Kidney (tissue), 14 donors: ENCODE results near the gene PAGR1. TPM values are rescaled to one million over a fixed set of nuclear protein-coding genes. Genes with fewer than 3 reads are reported as not detected.

Source experiments
- DNase-seq, 5 donors: peaks; one replicate each; pipeline ENCODE4 v3.0.0-alpha.2; 2013 to 2020
- FAIRE-seq: peaks from 2 replicates; lab custom pipeline; 2012; peaks lifted over from hg19 to GRCh38; lab: Jason Lieb, UNC
- H3K27ac ChIP-seq, 2 donors: one replicate each; pipeline ENCODE4 v1.7.0; 2013; ENCODE audit warnings: low read depth in 2 of 2, low read length in 2 of 2, inconsistent platforms in 1 of 2
- H3K27me3 ChIP-seq: one replicate; pipeline ENCODE4 v1.7.1; 2013; ENCODE audit warnings: low read length, inconsistent platforms; ENCODE audit not compliant: control insufficient read depth, insufficient read depth
- H3K36me3 ChIP-seq, 3 donors: one replicate each; pipeline versions ENCODE4 v1.7.0 to v1.7.1; 2013; ENCODE audit warnings: low read length in 3 of 3, control low read depth in 1 of 3, inconsistent platforms in 1 of 3; ENCODE audit not compliant: insufficient read depth in 3 of 3, control insufficient read depth in 2 of 3
- H3K4me1 ChIP-seq, 3 donors: one replicate each; pipeline versions ENCODE4 v1.7.0 to v1.7.1; 2013; ENCODE audit warnings: low read length in 3 of 3, inconsistent platforms in 1 of 3, low read depth in 1 of 3; ENCODE audit not compliant: control insufficient read depth in 2 of 3, insufficient read depth in 2 of 3
- H3K4me3 ChIP-seq, 3 donors: one replicate each; pipeline versions ENCODE4 v1.7.0 to v1.8.1; 2013; ENCODE audit warnings: low read length in 3 of 3, control low read depth in 1 of 3, inconsistent platforms in 1 of 3
- H3K9ac ChIP-seq, 3 donors: one replicate each; pipeline versions ENCODE4 v1.7.0 to v1.7.1; 2013; ENCODE audit warnings: low read length in 3 of 3, control low read depth in 1 of 3, inconsistent platforms in 1 of 3
- H3K9me3 ChIP-seq, 3 donors: one replicate each; pipeline versions ENCODE4 v1.7.0 to v1.7.1; 2013; ENCODE audit warnings: low read length in 3 of 3, control low read depth in 1 of 3, inconsistent platforms in 1 of 3; ENCODE audit not compliant: control insufficient read depth in 2 of 3, insufficient read depth in 1 of 3
- intact Hi-C: fragments of 100-400 bp; cut with DNase I; formaldehyde crosslinking; loops from one replicate; pipeline ENCODE4 v1.11.1; 2022
- polyA plus RNA-seq: library from polyadenylated mRNA; stranded (reverse); fragments of 350-450 nt; fragmentation: Illumina TruSeq; extraction: RNeasy Lipid Tissue Mini Kit (QIAGEN cat#74804); gene quantifications from one replicate; pipeline ENCODE4 v1.2.3, GENCODE V29; 2014; ENCODE audit warnings: low read depth, low replicate concordance; ENCODE audit not compliant: insufficient read depth
- total RNA-seq: library from RNA; stranded (reverse); fragmentation: NEBNext Ultra II Directional; extraction: Animal tissue kit (Norgen Biotek cat#: 25700); gene quantifications from one replicate; pipeline ENCODE4 v1.2.1, GENCODE V29; 2021
- TF ChIP-seq, protein P1 (sequence below): IDR thresholded peaks from 3 replicates; pipeline ENCODE4 v1.5.1; 2012; ENCODE audit warnings: mild to moderate bottlenecking, moderate library complexity, borderline replicate concordance; ENCODE audit not compliant: insufficient read depth; ENCODE audit errors: extremely low read depth
- donor health status: control.
- donor health status: control.
- donor health status: control.
- donor health status: control.
- donor health status: control.
- donor health status: DM: yes; HTN: yes; CAD: no.
- donor health status: Normal renal cell carcinoma (clear cell type).

The PAGR1 gene
- total and polyA plus RNA-seq, 2 donors from 2014 or later = 23.5 to 30.0 TPM

DNA sequence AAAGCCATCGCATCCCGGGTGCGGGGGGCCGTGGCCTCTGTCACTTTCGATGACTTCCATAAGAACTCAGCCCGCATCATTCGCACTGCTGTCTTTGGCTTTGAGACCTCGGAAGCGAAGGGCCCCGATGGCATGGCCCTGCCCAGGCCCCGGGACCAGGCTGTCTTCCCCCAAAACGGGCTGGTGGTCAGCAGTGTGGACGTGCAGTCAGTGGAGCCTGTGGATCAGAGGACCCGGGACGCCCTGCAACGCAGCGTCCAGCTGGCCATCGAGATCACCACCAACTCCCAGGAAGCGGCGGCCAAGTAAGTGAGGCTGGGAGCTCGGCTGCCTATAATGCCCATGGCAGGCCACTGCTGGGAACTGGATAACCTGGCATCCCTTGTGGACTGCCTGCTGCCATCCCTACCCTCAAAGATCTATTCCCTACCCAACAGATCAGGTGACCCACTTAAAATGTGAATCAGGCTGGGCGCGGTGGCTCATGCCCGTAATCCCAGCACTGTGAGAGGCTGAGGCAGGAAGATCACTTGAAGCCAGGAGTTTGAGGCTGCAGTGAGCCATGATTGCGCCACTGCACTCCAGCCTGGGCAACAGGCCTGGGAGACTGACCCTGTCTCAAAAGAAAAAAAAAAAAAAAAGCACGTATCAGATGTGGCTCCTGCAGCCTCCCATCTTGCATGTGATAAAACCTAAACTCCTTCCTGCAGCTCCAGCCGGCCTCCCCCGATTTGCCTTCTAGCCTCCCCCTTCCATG lies 28.8 kb downstream of the PAGR1 start:
- no peak overlapping the region for H3K27ac ChIP-seq
- no peak overlapping the region for H3K9ac ChIP-seq
- peaks cover 0 to 52% (median 38%) of the 10 kb centered on the region in 3 donors for H3K36me3 ChIP-seq
- TF ChIP-seq, protein P1, sequence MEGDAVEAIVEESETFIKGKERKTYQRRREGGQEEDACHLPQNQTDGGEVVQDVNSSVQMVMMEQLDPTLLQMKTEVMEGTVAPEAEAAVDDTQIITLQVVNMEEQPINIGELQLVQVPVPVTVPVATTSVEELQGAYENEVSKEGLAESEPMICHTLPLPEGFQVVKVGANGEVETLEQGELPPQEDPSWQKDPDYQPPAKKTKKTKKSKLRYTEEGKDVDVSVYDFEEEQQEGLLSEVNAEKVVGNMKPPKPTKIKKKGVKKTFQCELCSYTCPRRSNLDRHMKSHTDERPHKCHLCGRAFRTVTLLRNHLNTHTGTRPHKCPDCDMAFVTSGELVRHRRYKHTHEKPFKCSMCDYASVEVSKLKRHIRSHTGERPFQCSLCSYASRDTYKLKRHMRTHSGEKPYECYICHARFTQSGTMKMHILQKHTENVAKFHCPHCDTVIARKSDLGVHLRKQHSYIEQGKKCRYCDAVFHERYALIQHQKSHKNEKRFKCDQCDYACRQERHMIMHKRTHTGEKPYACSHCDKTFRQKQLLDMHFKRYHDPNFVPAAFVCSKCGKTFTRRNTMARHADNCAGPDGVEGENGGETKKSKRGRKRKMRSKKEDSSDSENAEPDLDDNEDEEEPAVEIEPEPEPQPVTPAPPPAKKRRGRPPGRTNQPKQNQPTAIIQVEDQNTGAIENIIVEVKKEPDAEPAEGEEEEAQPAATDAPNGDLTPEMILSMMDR = no peak
- no peak overlapping the region for H3K4me3 ChIP-seq
- no peaks in the 10 kb centered on the region for H3K27me3 ChIP-seq
- FAIRE-seq (no peak), DNase-seq (no peak)
- no peaks in the 10 kb centered on the region for H3K9me3 ChIP-seq
- H3K4me1 ChIP-seq = peaks cover 0 to 3% (median 0%) of the 10 kb centered on the region in 3 donors
- intact Hi-C loops = no loop called here

DNA sequence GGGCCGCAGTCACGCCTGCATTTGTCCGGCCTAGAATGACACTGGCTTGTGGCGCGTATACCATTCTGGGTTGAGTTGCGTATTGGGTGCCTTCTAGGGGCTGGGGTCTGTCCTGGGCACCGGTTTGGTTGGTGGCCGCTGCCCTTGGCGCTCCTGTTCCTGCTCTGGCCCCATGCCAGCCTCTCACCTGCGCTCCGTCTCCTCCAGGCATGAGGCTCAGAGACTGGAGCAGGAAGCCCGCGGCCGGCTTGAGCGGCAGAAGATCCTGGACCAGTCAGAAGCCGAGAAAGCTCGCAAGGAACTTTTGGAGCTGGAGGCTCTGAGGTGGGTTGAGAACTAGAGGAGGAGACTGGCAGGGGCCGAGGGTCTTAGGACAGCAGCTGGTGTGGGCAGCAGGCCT lies 29.7 kb downstream of the PAGR1 start:
- DNase-seq (no peak), FAIRE-seq (no peak)
- H3K27ac ChIP-seq = no peak overlapping the region

DNA sequence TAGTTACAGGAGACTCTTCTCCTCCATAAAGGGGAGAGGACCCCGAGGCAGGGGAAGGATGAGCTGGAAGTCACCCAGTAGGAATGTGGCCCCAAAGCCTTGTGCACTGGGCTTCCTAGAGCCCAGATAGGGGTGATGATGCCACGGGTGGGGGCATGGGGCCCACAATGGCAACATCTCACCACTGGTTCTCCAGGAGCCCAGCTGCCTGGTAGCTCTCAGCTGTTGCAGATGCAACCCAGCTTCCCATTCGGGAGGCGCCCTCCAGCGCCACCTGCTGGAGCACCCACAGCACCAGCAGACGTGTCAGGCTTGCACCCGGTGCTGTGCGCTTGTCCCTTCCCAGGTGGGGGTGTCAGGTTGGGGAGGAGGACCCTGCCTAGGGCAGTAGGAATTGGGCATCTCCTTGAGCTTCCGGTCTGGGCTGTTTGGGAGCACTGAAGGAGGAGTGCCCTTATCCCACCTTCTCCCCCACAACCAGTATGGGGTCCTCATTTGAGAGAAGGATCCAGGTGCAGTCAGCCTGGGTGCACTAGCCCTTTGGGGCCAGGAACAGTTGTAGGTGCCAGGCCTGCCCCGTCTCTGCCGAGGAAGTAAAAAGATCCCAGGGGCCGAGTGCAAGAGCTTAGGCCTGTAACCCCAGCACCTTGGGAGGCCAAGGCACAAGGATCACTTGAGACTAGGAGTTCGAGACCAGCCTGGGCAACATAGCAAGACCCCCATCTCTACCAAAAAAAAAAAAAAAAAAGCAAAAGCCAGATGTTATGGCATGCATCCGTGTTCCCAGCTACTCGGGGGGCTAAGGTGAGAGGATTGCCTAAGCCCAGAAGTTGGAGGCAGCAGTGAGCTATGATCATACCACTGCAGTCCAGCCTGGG lies 32.7 kb downstream of the PAGR1 start:
- peaks cover 0 to 25% (median 22%) of the 10 kb centered on the region in 3 donors for H3K36me3 ChIP-seq

More for the DNA sequence above, 29.7 kb downstream of the PAGR1 start:
- TF ChIP-seq, protein P1 = no peak
- Histone ChIP-seq H3K9ac (no peak overlapping the region), H3K4me3 (no peak overlapping the region), H3K4me1 (peaks cover 0 to 3% (median 0%) of the 10 kb centered on the region in 3 donors), H3K9me3 (no peaks in the 10 kb centered on the region), H3K36me3 (peaks cover 0 to 43% (median 32%) of the 10 kb centered on the region in 3 donors), H3K27me3 (no peaks in the 10 kb centered on the region)
- intact Hi-C loops = no loop called here

More for the DNA sequence above, 32.7 kb downstream of the PAGR1 start:
- Histone ChIP-seq H3K27me3 (no peaks in the 10 kb centered on the region), H3K9me3 (no peaks in the 10 kb centered on the region), H3K9ac (no peak overlapping the region), H3K4me3 (no peak overlapping the region), H3K27ac (no peak overlapping the region), H3K4me1 (peaks cover 0 to 3% (median 0%) of the 10 kb centered on the region in 3 donors)
- no peak for FAIRE-seq
- TF ChIP-seq, protein P1 = peak; percentile 76
- peak; percentile 32 to 92 (median 58) for DNase-seq
- intact Hi-C loops = no loop called here
